Measurements from ENCODE around the gene PLRG1.

Gene PLRG1

DNA sequence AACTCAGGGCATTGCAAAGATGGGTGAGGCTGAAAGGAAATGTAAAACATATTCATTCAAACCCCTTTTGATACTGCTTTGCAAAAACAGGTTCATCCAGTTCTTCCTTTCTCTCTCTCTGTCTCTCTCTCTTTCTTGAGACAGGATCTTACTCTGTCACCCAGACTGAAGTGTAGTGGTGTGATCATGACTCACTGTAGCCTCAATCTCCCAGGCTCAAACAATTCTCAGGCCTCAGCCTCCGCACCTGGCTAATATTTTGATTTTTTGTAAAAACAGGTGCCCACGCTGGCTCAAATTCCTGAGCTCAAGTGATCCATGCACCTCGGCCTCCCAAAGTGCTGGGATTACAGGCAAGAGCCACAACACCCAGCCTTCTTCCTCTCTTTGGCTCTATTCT is 43.0 kb downstream of the PLRG1 start:
- no peak overlapping the region for H3K4me3 ChIP-seq (replicated peaks; ENCODE audit: low read depth, low read length)
- TF ChIP-seq, protein P1, sequence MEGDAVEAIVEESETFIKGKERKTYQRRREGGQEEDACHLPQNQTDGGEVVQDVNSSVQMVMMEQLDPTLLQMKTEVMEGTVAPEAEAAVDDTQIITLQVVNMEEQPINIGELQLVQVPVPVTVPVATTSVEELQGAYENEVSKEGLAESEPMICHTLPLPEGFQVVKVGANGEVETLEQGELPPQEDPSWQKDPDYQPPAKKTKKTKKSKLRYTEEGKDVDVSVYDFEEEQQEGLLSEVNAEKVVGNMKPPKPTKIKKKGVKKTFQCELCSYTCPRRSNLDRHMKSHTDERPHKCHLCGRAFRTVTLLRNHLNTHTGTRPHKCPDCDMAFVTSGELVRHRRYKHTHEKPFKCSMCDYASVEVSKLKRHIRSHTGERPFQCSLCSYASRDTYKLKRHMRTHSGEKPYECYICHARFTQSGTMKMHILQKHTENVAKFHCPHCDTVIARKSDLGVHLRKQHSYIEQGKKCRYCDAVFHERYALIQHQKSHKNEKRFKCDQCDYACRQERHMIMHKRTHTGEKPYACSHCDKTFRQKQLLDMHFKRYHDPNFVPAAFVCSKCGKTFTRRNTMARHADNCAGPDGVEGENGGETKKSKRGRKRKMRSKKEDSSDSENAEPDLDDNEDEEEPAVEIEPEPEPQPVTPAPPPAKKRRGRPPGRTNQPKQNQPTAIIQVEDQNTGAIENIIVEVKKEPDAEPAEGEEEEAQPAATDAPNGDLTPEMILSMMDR (IDR thresholded peaks at IDR 0.05; ENCODE audit: low read depth, low read length, missing control alignments), result no peak
- DNase-seq (ENCODE audit: extremely low read depth, low read depth), result no peak

DNA sequence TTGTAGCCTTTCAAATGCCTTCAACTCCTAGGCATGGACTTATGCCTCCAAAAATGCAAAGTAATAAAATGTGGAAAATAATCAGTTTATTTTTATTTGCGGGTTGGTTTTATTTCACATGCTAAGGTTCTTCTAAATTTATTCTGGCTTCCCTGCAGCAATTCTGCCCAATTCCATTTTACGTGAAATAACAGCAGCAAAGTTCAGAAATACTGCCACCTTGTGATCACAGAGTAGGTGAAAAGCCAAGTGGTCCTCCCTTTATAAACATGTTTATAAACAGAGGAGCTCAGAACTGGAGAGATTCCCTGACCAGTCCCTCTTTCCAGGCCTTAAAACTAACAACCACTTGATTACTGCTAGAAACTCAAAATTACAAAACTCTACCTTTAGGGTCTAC is 43.9 kb downstream of the PLRG1 start:
- TF ChIP-seq, protein P1 (IDR thresholded peaks at IDR 0.05; ENCODE audit: low read depth, low read length, missing control alignments), result peak; percentile 46
- no peak for DNase-seq (ENCODE audit: extremely low read depth, low read depth)
- no peak overlapping the region for H3K4me3 ChIP-seq (replicated peaks; ENCODE audit: low read depth, low read length)

DNA sequence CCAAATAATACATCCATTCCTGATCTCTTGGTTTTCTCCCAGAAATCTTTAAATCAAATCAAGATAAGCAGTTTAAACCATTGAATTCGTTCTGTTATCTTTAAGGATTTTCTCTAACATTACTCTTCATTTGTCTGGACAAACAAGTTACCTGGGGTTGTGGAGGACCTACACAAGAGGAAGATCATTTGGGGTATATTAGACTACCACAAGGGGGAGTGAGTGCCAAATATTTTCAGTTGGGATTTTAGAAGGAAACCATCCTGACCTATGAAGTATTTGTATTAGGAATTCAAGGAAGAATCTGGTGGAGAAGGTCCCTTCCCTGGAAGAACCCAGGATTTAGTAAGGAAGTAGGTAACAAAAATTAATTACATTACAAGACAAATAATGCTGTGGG is 46.6 kb downstream of the PLRG1 start:
- H3K4me3 ChIP-seq (replicated peaks; ENCODE audit: low read depth, low read length), result no peak overlapping the region
- TF ChIP-seq, protein P1 (IDR thresholded peaks at IDR 0.05; ENCODE audit: low read depth, low read length, missing control alignments), result peak; percentile 45
- no peak for DNase-seq (ENCODE audit: extremely low read depth, low read depth)

DNA sequence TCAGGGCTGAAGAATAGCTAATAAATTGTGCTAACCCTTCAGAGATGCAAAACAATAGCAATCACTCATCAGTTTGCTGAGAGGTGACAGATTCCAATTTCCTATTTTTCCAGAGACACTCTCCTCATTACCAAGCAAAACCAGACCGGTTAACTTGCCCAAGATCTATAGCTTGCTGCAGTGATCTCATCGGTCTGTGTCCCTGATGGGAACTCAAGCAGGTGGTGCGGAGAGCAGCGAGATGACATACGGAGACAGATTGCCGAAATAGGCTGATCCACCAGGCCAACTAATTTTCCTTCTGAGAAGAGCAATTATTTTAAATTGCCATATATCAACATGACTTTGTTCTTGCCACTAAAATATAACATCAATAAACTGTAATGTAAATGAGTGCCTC is 48.1 kb downstream of the PLRG1 start:
- no peak overlapping the region for H3K4me3 ChIP-seq (replicated peaks; ENCODE audit: low read depth, low read length)
- TF ChIP-seq, protein P1 (IDR thresholded peaks at IDR 0.05; ENCODE audit: low read depth, low read length, missing control alignments), result no peak
- no peak for DNase-seq (ENCODE audit: extremely low read depth, low read depth)

DNA sequence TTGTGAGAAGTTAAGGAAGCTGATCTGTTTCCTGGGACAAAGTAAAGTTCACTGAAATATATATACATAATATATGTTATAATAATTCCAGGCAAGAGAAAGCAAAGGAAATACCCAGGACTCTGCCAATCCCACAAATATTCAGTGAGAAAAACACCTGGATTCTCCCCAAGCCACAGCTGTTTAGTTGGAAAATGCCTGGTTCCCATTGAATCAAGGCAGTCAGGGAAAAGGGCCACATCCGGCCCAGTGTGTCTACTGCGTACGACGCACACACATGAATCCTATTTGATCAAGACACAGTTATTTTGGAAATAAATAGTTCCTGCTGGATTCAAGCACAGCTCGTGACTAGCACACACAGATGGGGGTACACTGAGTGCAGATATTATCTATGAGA is 52.3 kb downstream of the PLRG1 start:
- TF ChIP-seq, protein P1 (IDR thresholded peaks at IDR 0.05; ENCODE audit: low read depth, low read length, missing control alignments), result no peak
- no peak for DNase-seq (ENCODE audit: extremely low read depth, low read depth)
- H3K4me3 ChIP-seq (replicated peaks; ENCODE audit: low read depth, low read length), result no peak overlapping the region

DNA sequence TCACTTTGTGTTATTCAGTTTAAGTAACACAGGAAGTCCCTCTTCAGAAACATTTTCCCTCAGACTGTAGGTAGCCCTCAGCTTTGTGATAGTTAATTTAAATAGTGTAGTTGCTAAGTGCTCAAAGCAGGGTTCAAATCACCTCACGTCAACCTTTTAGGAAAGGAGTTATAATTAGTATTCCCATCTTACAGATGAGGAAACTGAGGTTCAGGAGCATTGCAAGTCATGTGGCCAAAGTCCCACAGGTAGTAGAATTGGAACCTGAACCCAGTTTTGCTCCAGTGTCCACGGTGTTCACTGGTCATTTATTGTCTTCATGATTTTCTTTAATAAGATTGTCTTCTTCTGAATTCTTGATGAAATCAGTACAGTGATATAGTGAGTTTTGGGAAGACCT is 54.3 kb downstream of the PLRG1 start:
- no peak overlapping the region for H3K4me3 ChIP-seq (replicated peaks; ENCODE audit: low read depth, low read length)
- TF ChIP-seq, protein P1 (IDR thresholded peaks at IDR 0.05; ENCODE audit: low read depth, low read length, missing control alignments), result no peak
- no peak for DNase-seq (ENCODE audit: extremely low read depth, low read depth)

DNA sequence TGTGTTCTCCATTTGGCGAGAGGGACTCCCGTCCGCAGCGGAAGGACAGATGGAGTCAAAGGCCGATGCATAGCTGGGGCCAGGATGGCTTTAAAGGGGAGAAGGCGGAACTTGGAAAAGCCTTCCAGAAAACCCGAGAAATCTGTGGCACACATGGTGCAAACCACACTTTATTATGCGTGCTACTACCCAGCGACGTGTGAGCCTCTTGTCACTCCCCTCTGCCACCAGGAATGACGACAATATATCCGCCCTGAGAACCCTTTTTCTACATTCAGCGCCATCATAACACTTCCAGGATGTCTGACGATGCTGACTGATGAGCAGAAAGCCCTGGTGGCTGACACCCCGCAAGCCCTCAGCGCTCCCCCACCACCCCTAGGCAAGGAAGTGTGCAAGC is 57.9 kb downstream of the PLRG1 start:
- no peak for DNase-seq (ENCODE audit: extremely low read depth, low read depth)
- TF ChIP-seq, protein P1 (IDR thresholded peaks at IDR 0.05; ENCODE audit: low read depth, low read length, missing control alignments), result no peak
- H3K4me3 ChIP-seq (replicated peaks; ENCODE audit: low read depth, low read length), result no peak overlapping the region

Data from HFF-Myc (cell line).